ENCODE results near the gene ING1.

Gene ING1

DNA sequence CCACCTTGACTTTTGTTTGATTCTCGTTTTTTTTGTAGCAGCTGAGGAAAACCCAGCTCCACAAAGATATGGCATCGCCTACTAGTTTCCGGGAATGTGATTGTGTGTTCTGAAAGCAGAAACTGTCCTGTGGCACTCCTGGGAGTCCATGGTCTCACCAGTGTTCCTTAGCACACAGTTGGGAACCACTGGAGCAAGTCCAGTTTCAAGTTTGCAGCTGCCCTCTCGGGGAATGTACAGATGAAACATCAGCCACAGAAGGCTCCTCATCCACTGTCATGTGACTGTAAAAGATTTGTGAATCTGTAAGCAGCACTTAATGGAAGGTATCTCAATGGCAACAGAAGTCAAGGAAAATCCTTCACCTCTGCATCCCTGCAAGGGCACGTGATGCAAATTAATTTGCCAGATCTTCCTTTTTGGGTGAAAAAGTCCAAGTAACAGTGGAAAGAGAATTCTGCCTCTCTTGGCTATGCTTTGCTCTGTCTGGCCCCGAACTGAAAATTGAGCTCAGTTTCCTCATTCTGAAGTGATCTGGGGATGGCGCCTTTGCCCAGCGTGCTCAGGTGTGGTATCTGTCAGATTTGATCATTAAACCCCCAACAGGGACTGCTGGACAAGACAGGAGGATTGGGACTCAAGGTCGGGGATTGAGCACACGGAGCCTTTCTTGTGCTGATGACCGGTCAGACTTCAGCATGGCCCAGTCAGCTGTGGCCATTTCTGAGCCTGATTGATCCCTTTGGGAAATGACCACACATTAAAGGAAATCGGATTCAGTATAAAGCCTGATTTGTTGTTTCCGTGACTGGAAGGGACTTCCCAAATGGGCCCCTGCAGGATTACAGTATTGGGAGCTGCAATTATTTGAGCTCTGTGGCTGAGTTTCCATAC is 58.8 kb downstream of the ING1 start:
- no peak for DNase-seq (ENCODE audit: low spot score)
